Panc1 (cell line): ENCODE results near the gene NPL.

Experiments used
- POLR2AphosphoS5 ChIP-seq: IDR thresholded peaks from 2 replicates; pipeline ENCODE4 v1.6.1; 2012; ENCODE audit warnings: mild to moderate bottlenecking, low read depth, low read length, moderate library complexity
- TF ChIP-seq, protein P1 (sequence below): fragments of 450-650 bp; IDR thresholded peaks from 2 replicates; pipeline ENCODE4 v1.5.1; 2017; ENCODE audit warnings: mild to moderate bottlenecking

DNA sequence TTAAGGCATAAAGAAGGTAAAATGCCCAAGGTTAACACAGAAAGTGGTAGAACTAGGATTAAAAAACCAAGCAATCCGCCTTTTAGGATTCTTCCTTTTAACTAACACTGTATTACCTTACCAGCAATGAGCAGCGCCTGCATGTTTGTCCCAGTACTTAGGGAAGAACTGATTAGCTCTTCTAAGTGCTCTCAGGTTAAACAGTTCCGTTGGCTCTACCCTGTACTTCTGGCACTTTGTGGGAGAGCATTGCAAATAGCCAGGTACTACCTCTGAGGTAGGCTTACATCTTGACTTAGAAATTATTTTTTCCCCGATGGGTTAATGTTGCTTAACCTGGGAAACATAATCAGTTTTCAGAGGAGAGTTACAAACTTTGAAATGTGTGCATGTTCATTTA, 71.1 kb downstream of the NPL start:
- TF ChIP-seq, protein P1, sequence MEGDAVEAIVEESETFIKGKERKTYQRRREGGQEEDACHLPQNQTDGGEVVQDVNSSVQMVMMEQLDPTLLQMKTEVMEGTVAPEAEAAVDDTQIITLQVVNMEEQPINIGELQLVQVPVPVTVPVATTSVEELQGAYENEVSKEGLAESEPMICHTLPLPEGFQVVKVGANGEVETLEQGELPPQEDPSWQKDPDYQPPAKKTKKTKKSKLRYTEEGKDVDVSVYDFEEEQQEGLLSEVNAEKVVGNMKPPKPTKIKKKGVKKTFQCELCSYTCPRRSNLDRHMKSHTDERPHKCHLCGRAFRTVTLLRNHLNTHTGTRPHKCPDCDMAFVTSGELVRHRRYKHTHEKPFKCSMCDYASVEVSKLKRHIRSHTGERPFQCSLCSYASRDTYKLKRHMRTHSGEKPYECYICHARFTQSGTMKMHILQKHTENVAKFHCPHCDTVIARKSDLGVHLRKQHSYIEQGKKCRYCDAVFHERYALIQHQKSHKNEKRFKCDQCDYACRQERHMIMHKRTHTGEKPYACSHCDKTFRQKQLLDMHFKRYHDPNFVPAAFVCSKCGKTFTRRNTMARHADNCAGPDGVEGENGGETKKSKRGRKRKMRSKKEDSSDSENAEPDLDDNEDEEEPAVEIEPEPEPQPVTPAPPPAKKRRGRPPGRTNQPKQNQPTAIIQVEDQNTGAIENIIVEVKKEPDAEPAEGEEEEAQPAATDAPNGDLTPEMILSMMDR = no peak
- TF ChIP-seq POLR2AphosphoS5 = no peak
